Liver (tissue), 9 donors: ENCODE measurements around the gene MYO7A. TPM values are rescaled to one million over a fixed set of nuclear protein-coding genes. Genes with fewer than 3 reads are reported as not detected.

ENCODE experiments used
- DNase-seq: peaks from one replicate; pipeline ENCODE4 v3.0.0-alpha.2; 2017; ENCODE audit warnings: low spot score
- H3K27ac ChIP-seq, 2 donors: one replicate each; pipeline ENCODE4 v1.7.0; 2013; ENCODE audit warnings: inconsistent platforms in 2 of 2, low read length in 2 of 2, control low read depth in 1 of 2, low read depth in 1 of 2, mild to moderate bottlenecking in 1 of 2
- H3K27me3 ChIP-seq, 4 donors: one replicate each; pipeline versions ENCODE4 v1.6.1 to v1.7.0; 2013; ENCODE audit warnings: low read length in 3 of 4, inconsistent platforms in 1 of 4, mild to moderate bottlenecking in 1 of 4, moderate library complexity in 1 of 4; ENCODE audit not compliant: control insufficient read depth in 4 of 4, insufficient read depth in 4 of 4
- H3K36me3 ChIP-seq, 4 donors: one replicate each; pipeline versions ENCODE4 v1.6.1 to v1.7.0; 2013; ENCODE audit warnings: low read length in 3 of 4, mild to moderate bottlenecking in 3 of 4, low read depth in 1 of 4, moderate library complexity in 1 of 4; ENCODE audit not compliant: control insufficient read depth in 4 of 4, insufficient read depth in 3 of 4
- H3K4me1 ChIP-seq, 4 donors: one replicate each; pipeline versions ENCODE4 v1.6.1 to v1.7.0; 2013; ENCODE audit warnings: low read length in 3 of 4, mild to moderate bottlenecking in 3 of 4, moderate library complexity in 1 of 4; ENCODE audit not compliant: control insufficient read depth in 4 of 4, insufficient read depth in 4 of 4
- H3K4me3 ChIP-seq, 3 donors: one replicate each; pipeline versions ENCODE4 v1.6.1 to v1.7.0; 2013; ENCODE audit warnings: low read length in 3 of 3, control low read depth in 1 of 3, low read depth in 1 of 3, mild to moderate bottlenecking in 1 of 3
- H3K9ac ChIP-seq, 2 donors: one replicate each; pipeline ENCODE4 v1.7.0; 2013; ENCODE audit warnings: low read length in 2 of 2, mild to moderate bottlenecking in 2 of 2, moderate library complexity in 2 of 2, control low read depth in 1 of 2, low read depth in 1 of 2
- H3K9me3 ChIP-seq, 4 donors: one replicate each; pipeline versions ENCODE4 v1.6.1 to v1.7.0; 2013; ENCODE audit warnings: low read length in 3 of 4; ENCODE audit not compliant: control insufficient read depth in 4 of 4
- ATF3 ChIP-seq: IDR thresholded peaks from 2 replicates; pipeline ENCODE4 v1.6.1; 2016; ENCODE audit warnings: antibody characterized with exemption
- CTCF ChIP-seq: fragments of 150-350 bp; IDR thresholded peaks from 2 replicates; pipeline ENCODE4 v1.5.1; 2017; ENCODE audit warnings: improper control_type of control experiment, low read depth, low read length; ENCODE audit not compliant: missing input control
- EGR1 ChIP-seq, 2 donors: IDR thresholded peaks; 2 replicates each; pipeline ENCODE4 v1.6.1; 2016 to 2018; ENCODE audit warnings: antibody characterized with exemption in 2 of 2, low read depth in 2 of 2
- FOXA1 ChIP-seq: IDR thresholded peaks from 2 replicates; pipeline ENCODE4 v1.6.1; 2016; ENCODE audit warnings: antibody characterized with exemption
- FOXA2 ChIP-seq: IDR thresholded peaks from 2 replicates; pipeline ENCODE4 v1.6.1; 2016; ENCODE audit warnings: antibody characterized with exemption
- HNF4A ChIP-seq, 2 donors: conservative IDR thresholded peaks; 2 replicates each; pipeline ENCODE4 v1.6.1; 2016; ENCODE audit warnings: antibody characterized with exemption in 2 of 2, mild to moderate bottlenecking in 2 of 2
- HNF4G ChIP-seq: IDR thresholded peaks from 2 replicates; pipeline ENCODE4 v1.6.1; 2016; ENCODE audit warnings: antibody characterized with exemption
- JUND ChIP-seq, 2 donors: IDR thresholded peaks; 2 replicates each; pipeline ENCODE4 v1.6.1; 2016; ENCODE audit warnings: antibody characterized with exemption in 2 of 2
- MAX ChIP-seq: IDR thresholded peaks from 2 replicates; pipeline ENCODE4 v1.6.1; 2016; ENCODE audit warnings: antibody characterized with exemption
- NR2F2 ChIP-seq: IDR thresholded peaks from 2 replicates; pipeline ENCODE4 v1.6.1; 2016; ENCODE audit warnings: antibody characterized with exemption
- RAD21 ChIP-seq, 2 donors: IDR thresholded peaks; 2 replicates each; pipeline ENCODE4 v1.6.1; 2016; ENCODE audit warnings: antibody characterized with exemption in 2 of 2, mild to moderate bottlenecking in 2 of 2
- REST ChIP-seq: IDR thresholded peaks from 2 replicates; pipeline ENCODE4 v1.6.1; 2016; ENCODE audit warnings: antibody characterized with exemption, mild to moderate bottlenecking
- RXRA ChIP-seq, 2 donors: IDR thresholded peaks; 2 replicates each; pipeline ENCODE4 v1.6.1; 2017 to 2018; ENCODE audit warnings: antibody characterized with exemption in 2 of 2, mild to moderate bottlenecking in 1 of 2
- TAF1 ChIP-seq: conservative IDR thresholded peaks from 2 replicates; pipeline ENCODE4 v1.6.1; 2016; ENCODE audit warnings: antibody characterized with exemption, mild to moderate bottlenecking
- YY1 ChIP-seq: IDR thresholded peaks from 2 replicates; pipeline ENCODE4 v1.6.1; 2016; ENCODE audit warnings: antibody characterized with exemption, mild to moderate bottlenecking
- ZBTB33 ChIP-seq: IDR thresholded peaks from 2 replicates; pipeline ENCODE4 v1.6.1; 2016; ENCODE audit warnings: antibody characterized with exemption
- WGBS: extraction: QIAGEN DNeasy Blood & Tissue Kit; methylation state at CpG from one replicate; pipeline ENCODE4 v1.1.7; 2013; 5-methylcytosine and 5-hydroxymethylcytosine counted together
- polyA plus RNA-seq, 2 donors: library from polyadenylated mRNA; stranded (reverse) in 1 of 2; unstranded in 1 of 2; fragments of 200-250 nt in 1 of 2; fragments of >200 nt in 1 of 2; fragmentation: Nextera tagmentation in 1 of 2; extraction: Ambion mirVana in 1 of 2; gene quantifications; one replicate each; pipeline versions ENCODE4 v1.2.1 to v1.2.3, GENCODE V29; 2013 to 2015
- total RNA-seq, 2 donors: library from RNA; depleted of rRNA; stranded (reverse); fragments of >200 nt; gene quantifications; one replicate each; pipeline ENCODE4 v1.2.3, GENCODE V29; 2014
- donor health status: healthy.
- donor health status: healthy.
- donor health status: healthy.
- donor health status: healthy.
- donor health status: healthy.

Gene MYO7A
- total and polyA plus RNA-seq, 4 donors: 7.3 to 33.6 (median 11.3) TPM

GRCh38 chr11:77211040-77211451 is 83.0 kb downstream of the MYO7A start:
- no peak overlapping the region for H3K27ac ChIP-seq
- WGBS: 95% methylated on average over 14 of the region's 14 CpGs
- no peak for DNase-seq

GRCh38 chr11:77211594-77212251 is 83.7 kb downstream of the MYO7A start:
- no peaks in the 10 kb centered on the region for H3K9me3 ChIP-seq
- no peaks in the 10 kb centered on the region for H3K27me3 ChIP-seq
- no peaks in the 10 kb centered on the region for H3K4me1 ChIP-seq
- DNase-seq: peak; percentile 28
- TF ChIP-seq ZBTB33 (no peak), REST (no peak), FOXA2 (no peak), RXRA (IDR thresholded peaks at IDR 0.05) (no peak), EGR1 (IDR thresholded peaks at IDR 0.05; ENCODE audit: low read depth in 2 of 2) (no peak), HNF4A (conservative IDR thresholded peaks at IDR 0.05) (no peak), TAF1 (no peak), NR2F2 (no peak), CTCF (no peak), ATF3 (no peak), MAX (no peak), YY1 (no peak), FOXA1 (no peak), HNF4G (no peak), RAD21 (IDR thresholded peaks at IDR 0.05) (no peak), JUND (IDR thresholded peaks at IDR 0.05) (no peak)
- 94% methylated on average over 11 of the region's 11 CpGs for WGBS
- H3K4me3 ChIP-seq: no peak overlapping the region
- H3K9ac ChIP-seq: no peak overlapping the region
- H3K27ac ChIP-seq: no peak overlapping the region
- peaks cover 5 to 62% (median 25%) of the 10 kb centered on the region in 4 donors for H3K36me3 ChIP-seq

More at GRCh38 chr11:77211040-77211451, 83.0 kb downstream of the MYO7A start:
- Histone ChIP-seq H3K4me3 (no peak overlapping the region), H3K9me3 (no peaks in the 10 kb centered on the region), H3K27me3 (no peaks in the 10 kb centered on the region), H3K36me3 (peaks cover 5 to 55% (median 24%) of the 10 kb centered on the region in 4 donors), H3K4me1 (no peaks in the 10 kb centered on the region), H3K9ac (no peak overlapping the region)
- TF ChIP-seq NR2F2: no peak
